Suppressor macrophage treated with lipopolysaccharide for 1 hour (primary cell): ENCODE results near the gene OLFM4.
A peak's percentile ranks its signal among the peaks of the same experiment; 100 is the strongest.
"Not testable (repeated sequence)": the region's sequence is repeated elsewhere in the genome, so short reads cannot be mapped to it uniquely, and the experiment has no call there.

Source experiments
- DNase-seq, 3 donors: peaks; one replicate each; pipeline ENCODE4 v3.0.0-alpha.2; 2020 to 2022

The OLFM4 gene, protein sequence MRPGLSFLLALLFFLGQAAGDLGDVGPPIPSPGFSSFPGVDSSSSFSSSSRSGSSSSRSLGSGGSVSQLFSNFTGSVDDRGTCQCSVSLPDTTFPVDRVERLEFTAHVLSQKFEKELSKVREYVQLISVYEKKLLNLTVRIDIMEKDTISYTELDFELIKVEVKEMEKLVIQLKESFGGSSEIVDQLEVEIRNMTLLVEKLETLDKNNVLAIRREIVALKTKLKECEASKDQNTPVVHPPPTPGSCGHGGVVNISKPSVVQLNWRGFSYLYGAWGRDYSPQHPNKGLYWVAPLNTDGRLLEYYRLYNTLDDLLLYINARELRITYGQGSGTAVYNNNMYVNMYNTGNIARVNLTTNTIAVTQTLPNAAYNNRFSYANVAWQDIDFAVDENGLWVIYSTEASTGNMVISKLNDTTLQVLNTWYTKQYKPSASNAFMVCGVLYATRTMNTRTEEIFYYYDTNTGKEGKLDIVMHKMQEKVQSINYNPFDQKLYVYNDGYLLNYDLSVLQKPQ

DNA sequence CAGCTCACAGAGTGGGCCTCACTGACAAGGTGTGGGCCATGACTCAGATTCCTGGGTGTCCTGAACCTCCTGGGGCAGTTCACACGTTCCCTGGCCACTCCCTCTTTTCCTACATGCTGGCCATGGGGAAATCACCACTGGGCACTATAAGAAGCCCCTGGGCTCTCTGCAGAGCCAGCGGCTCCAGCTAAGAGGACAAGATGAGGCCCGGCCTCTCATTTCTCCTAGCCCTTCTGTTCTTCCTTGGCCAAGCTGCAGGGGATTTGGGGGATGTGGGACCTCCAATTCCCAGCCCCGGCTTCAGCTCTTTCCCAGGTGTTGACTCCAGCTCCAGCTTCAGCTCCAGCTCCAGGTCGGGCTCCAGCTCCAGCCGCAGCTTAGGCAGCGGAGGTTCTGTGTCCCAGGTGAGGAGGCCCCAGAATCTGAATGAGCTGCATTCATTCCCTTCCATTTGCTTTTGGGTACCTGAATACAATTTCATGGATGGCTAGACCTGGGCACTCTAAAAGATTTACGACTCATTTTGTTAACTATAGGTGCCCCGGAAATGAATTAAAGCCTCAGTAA is at the start of gene OLFM4:
Gene OLFM4, plus strand, starts transcription at position 177 of the 567 bp plus-strand sequence. Its CDS starts 24 bp downstream, at position 201.
- no peak for DNase-seq

DNA sequence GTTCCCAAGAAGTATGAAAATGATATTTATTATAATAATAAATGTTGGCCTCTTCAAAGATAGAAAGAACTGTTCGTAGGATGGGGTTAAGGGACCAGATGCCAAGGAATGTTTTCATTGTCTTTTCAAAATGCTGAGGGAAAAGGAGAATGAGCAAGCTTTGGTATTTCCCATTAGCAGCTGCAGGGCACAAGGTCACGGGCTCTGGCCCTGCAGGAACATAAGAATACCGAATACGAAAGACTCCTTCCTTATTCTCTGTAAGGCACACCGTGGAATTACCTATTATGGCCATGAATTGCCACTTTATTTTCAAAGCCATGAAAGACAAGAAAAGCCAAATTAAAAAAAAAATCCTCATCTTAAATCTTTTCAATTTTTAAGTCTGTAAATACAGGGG is 49.6 kb upstream of the OLFM4 start:
- DNase-seq, result no peak

DNA sequence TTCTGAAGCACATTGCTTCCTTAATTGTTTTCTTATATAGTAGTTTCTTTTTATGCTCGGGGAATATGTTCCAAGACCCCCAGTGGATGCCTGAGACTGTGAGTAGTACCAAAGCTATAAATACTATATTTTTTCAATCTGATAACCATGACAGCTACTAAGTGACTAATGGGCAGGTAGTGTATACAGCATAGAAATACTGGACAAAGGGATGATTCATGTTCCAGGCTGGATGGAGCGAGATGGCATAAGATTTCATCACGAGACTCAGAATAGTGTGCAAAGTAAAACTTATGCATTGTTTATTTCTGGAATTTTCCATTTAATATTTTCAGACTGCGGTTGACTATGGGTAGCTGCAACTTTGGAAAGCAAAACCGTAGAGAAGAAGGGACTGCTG is 47.9 kb upstream of the OLFM4 start:
- DNase-seq, result no peak

DNA sequence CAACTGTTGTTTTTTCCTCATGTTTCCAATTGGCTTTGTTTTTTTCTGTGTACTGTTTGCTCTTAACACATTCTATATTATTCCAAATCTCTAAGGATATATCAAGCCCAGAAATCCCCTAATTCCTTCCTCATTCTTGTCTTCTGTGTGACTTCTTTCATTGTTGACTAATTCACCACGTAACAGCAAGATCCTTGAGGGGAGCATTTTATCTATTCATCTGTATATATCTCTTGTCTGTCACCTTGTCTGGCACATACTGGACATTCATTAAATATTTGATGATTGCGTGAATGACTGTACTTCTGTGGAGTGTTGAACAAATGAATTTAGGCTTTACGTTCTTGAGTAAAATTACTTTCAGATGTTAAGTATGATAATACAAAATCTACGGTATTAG is 44.8 kb upstream of the OLFM4 start:
- DNase-seq, result no peak

DNA sequence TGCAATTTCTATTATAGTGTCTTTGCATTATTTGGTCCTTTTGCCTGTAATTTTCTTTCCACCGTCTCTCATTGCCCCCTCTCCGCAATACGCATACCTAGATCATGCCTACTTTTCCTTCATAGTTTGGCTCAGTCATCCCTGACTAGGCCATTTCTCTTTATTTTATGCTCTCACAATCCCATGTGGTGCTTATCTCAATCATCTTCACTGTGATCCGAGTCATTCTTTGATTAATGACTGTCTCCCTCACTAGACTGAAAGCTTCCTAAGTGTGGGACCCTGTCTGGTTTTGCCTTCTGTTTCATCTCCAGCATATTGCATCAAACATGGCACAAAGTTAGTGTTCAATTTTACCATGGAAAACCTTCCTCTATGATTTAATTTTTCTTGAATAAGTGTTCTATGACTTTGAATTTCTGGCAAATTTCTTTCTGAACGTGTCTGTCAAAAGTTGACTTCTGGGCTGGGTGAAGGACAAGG is 43.7 kb upstream of the OLFM4 start:
- DNase-seq, result no peak

DNA sequence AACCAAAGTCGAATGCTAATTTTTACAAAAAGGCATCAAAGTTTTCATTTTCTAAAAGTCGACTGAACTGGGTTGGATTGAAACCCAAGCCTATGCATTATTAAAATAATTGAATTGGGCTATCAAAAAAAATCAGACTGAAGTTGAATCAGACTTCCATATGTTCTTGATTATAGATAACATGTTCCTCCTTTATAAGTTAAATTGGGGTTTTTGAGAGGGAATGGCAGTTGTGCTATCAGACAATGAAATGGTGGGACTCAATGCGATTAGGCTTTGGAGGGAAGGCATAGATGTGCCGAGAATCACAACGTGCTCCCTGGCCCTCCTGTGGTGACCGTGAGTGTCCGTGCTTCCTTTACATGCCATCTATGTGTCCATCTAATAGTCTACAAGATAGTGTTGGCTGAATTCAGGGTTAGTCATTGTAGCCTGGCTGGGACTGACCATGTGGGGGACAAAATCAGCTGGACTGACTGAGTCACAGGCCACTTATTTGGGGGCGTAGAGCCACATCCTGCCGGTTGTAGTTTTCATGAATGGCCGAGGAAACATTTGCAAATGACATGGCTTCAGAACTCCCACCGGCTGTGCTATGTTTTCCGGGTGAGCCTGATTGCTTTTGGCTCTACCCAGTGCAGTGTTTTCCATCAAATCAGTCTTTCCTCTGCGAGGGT is 37.1 kb upstream of the OLFM4 start:
- DNase-seq, result no peak

DNA sequence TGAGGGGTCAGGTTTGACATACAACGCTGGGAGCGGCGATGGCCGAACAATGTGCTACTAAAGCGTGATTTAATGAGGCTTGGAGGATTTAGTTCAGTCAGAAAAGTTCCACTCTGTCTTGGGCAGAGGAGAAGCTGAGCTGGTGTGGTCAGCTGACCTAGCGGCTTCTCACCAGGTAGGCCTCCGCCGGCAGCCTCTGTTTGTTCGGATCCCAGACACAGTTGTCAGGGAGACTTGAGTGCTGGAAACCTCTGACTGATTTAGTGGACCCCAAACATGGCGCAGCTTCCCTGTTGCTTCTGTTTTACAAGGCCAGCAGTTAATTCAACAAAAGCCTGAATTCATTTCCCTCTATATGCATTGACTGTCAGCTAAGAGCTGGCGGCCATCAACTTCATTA is 36.5 kb upstream of the OLFM4 start:
- no peak for DNase-seq

DNA sequence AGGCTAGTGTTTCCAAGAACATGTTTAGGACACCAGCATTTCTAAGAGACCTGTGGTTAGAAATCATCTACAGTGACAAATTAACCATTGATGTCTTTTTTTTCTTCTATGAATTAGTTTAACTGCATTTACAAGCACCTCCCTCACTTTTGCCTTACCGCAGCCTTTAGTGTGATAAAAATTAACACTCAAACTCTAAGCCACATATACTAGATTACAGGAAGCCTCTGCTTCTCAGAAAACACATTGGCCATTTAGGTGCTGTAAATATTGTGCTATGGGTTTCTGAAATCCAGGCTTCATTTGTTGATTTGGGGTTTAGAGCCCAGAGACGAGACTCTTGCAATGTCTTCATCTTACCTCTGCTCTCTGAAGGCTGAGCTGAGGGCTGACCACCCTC is 34.6 kb upstream of the OLFM4 start:
- DNase-seq, result no peak

DNA sequence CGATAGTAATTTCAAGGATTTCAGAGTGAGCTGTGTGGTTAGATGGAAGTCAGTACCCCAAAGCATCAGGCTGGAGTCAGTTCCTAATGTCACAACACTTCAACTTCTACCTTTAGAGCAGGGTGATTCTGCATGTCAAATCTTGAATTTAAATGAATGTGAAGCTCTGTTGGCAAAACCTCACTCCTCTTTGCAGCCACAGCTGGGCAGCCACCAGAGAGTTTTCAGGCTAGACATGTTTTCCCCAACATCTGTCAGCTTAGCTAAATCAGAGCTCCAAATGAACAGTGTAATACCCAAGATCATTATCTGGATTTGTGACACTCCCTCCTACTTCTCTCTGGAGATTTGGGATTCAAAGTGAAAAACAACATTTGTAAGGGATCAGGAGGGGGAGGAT is 33.7 kb upstream of the OLFM4 start:
- DNase-seq, result no peak

DNA sequence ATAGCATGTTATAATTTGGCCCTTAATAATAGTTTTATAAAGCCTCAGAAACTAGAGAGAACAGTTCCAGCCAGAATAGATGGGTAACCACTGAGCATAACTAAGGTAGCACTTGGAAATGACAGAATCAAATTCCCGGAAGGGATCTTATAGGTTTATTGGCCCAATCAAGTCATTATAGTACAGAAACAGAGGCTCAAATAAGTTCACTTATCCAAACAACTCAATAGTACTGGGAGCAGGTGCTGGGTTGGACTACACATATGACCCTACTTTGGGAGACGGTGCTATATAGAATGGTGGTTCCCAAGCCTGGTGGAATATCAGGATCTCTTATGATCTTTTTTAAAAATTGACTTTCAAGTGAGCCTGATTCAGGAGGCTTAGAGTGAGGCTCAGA is 32.7 kb upstream of the OLFM4 start:
- DNase-seq, result no peak

DNA sequence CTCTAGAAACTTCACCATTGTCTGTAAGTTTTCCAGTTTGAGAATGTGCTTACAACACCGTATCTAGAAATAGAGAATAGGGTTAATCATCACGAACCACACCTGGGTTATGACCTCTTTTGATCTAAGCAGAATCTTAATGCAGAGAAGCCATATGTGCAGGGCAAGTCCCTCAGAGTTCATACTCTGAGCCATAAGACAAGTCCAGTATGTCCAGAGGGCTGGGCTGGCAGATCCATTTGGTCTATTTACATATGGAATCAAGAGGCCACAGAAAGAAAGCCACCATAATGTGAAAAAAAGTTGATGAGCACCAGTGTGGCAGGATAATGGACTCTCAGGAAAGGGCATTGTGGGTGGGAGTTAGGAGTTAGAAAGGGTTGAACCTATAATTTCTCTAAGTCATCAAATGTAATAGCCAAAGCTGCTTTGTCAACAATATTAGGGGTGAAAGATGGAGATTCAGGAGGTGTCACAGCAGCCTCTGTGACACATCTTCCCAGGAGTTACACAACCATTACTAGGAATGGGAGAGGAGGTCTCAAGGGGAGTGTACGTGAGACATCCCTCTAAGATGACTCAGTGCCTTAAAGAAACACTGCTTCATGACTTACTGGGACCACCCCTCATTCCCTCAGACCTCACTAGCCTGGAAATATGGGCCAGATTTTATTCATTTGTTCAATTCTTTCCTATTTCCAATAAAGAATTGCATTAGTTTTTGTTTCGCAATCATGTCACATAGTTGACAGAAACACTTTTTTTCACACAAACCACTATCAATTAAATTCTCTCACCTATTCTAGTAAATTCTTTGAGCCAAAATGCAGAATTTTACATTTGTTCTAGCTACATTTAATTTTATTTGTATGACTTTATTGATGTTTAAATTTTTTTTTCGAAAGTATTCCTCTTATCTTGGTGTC is 30.4 kb upstream of the OLFM4 start:
- DNase-seq, result no peak

DNA sequence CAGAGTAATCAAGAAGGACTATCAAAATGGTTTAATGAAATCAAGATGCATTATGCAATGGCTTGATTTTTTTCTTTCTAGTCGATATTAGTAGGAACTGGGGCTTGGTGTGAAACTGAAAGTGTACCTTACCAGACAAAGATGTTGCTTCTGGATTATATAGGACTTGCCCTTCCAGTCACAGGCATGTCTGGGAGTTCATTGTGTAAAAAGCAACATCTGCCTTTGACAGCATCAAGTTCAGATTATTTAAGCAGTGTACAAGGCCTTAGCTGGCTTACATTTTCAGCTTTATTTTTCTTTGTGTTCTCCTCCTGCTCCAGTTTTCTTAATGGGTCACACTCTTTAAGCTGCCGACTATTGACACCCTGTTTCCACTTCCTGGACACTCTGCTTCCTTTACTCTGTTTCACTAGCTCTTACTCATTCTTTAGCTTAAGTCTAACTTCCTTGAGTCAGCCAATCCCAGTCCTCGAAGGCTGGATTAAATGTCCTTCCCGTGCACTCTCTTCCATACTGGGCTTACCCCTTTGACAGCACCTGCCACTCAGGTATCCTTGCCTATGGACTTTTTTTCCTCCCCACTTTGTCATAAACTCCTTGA is 29.4 kb upstream of the OLFM4 start:
- no peak for DNase-seq

DNA sequence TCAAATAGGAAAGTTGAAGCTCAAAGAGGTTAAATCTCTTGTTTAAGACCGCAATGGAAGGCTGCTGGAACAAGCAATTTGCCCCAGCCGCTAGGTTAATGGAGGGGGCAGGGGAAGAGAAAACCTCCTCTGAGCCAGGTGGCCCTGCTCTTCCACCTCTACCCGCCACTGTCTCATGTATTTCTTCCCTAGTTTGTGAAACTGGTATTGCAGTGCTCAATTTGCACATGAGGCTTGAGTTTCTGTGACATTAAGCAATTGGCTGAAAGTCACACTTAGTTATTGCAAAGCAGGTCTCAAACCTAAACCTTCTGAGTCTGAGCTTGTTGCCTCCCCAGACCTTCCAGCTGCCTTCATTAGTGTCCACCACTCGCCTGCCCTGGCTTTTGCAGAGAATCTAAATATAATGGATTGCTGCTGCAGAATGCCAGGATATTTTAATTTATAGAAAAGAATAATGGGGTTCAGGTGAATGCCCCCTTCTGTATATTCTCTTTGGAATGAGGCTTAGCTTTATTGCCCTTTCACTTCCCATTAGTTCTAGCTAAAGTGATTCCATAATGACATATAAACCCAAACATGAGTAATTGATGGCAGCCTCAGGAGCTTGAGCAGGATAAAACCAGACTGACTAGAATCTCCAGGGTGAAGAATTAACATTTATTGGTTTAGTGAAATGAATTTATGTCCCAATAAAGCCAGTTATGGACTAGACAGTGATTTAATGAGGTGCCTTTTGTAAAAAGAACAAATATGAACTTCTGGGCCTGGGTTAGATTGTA is 27.0 kb upstream of the OLFM4 start:
- no peak for DNase-seq

DNA sequence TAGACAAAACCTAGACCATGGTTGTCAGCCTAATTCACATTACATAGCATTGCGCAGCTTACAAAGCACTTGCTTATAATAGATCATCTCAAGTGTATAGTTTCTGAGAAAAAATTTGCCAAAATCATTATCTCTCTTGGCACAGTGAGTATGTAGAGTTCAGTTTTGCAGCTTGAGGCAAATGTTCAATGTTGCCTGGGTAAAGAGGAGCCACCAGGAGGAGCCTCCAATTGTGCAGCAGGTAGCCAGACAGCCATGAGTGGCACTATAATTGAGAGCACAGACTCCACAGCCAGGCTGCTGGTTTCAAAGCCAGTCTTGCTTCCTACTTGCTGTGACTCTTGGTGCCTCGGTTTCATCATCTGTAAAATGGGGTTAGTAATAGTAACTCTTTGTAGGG is 24.0 kb upstream of the OLFM4 start:
- no peak for DNase-seq

DNA sequence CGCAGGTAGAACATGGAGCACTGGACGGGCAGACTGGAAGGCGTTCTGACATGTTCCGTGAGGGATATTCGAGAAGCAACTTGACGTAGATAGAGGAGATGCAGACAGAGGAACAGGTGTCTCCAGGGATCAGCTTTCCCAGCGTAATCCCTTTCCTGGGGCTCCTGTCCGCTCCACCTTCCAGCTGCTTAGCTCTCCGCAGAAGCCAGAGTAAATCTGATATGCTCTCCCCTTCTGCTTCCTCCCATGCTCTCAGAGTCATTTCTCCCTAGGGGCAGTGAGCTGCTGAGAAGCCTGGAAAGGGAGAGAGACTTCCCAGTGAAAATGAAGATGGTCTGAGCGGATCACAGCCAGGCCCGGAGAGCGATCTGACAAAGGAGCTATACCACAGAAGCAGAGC is 23.0 kb upstream of the OLFM4 start:
- DNase-seq, result no peak

DNA sequence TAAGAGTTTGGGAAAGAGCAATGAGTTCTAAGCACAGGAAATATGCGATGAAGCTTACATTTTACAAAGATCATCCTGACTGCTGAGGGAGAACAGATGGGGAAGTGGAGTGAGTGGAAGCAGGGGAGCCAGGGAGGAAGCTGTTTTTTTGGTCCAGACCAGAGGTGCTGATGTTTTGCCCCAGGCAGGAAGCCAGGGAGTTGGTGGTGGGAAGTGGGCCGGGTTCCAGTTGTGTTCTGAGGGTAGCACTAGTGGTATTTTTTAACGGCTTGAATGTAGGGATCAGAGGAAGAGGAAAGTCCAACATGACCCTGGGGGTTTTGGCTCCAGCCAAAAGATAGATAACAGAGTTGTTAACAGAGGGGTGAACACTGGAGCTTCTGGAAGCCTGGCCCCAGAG is 20.7 kb upstream of the OLFM4 start:
- no peak for DNase-seq

DNA sequence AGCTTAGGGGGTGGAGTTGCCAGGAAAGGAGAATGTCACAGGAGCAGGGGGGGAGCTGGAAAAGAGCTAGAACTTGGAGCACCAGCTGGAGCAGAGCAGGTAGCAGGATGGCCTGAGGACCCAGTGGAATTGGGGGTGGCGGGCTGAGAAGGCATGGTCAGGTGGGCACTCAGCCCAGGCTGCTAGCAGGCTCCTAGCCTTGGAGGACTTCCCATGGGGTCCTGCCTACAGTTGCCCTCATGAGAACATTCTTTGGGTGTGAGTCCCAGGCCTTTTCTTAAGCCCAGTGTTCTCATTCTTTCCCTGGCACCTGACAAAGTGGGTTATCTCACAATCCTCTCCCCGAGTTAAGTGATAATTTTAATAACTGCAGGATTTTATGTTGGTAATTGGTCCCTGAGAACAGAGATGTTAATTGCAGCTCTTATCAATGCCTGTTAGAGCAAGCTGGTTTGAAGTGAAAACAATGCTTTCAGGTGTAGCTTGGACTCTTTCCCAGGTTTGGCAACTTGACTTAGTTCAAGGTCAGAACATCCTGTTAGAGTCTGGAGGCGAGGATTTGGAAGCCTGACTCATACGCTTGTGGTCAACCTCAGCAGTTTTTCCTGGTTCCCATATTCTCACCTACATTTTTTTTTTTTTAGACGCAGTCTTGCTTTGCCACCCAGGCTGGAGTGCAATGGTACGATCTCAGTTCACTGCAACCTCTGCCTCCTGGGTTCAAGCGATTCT is 18.1 kb upstream of the OLFM4 start:
- peak in 1 of 3 donors; percentile 5 for DNase-seq

DNA sequence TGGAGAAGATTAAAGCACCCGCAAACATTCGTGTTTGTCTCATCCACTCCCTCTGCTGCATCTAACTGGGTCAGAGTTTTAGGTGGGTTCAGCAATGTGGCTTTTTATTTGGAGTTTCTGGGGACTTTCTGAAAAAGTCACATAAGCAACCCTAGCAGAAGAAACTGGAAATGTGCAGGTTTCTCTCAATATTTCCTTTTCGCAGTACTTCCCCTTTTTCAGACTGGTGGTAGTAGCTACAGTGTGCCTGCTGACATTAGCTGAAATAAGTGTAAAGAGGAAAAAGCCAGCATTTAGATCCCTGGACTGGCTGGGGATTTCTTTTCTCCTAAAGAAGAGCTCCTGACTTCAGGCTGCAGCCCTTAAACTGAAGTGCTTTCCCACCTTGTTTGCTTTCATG is 15.9 kb upstream of the OLFM4 start:
- DNase-seq, result peak; percentile 42 to 61 (median 59)

DNA sequence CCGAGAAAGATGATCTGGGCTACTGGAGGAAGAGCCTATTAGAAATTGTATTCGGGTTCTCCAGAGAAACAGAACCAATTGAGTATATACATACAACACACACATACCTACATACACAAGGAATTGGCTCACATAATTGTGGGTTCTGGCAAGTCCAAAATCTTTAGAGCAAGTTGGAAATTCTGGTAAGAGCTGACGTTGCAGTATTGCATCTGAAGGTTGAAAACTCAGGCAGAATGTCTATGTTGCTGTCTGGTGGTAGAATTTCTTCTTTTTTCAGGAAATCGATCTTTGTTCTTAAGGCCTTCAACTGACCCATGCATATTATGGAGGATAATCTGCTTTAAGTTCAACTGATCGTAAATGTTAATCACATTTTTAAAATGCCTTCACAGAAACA is 15.5 kb upstream of the OLFM4 start:
- no peak for DNase-seq

DNA sequence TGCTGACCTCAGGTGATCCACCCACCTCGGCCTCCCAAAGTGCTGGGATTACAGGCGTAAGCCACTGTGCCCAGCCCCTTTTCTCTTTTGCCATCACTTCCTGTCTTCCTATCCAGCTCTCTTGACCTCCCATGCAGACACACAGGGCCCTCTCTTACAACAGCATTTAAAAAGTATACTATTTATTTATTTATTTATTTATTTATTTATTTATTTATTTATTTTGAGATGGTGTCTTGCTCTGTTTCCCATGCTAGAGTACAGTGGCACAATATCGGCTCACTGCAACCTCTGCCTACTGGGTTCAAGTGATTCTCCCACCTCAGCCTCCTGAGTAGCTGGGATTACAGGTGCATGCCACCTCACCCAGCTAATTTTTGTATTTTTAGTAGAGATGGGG is 14.6 kb upstream of the OLFM4 start:
- not testable (repeated sequence) for DNase-seq
